IMR-90 (cell line): ENCODE measurements around the gene EFNA5. TPM values are rescaled to one million over a fixed set of nuclear protein-coding genes. Genes with fewer than 3 reads are reported as not detected.

ENCODE experiments used
- ATAC-seq: fragments of 200-7000 bp; cut with Tn5 transposase; 2 replicates; pipeline ENCODE4 v1.9.1; 2020; ENCODE audit warnings: low read depth, mild to moderate bottlenecking, moderate library complexity
- BruUV-seq: library from RNA; stranded (reverse); fragments of 400-500 nt; replicated peaks from 2 replicates; lab custom pipeline; 2021; lab: Mats Ljungman, UMichigan
- CTCF ChIA-PET: fragments of 300-600 bp; formaldehyde crosslinking; extraction: SDS; loops from one replicate; lab custom pipeline; 2021; ENCODE audit warnings: antibody characterized with exemption; lab: Yijun Ruan, JAX
- POLR2A ChIA-PET: fragments of 300-600 bp; sonication (Branson Sonifier 250); formaldehyde crosslinking; loops from one replicate; lab custom pipeline; 2022; ENCODE audit warnings: antibody characterized with exemption; ENCODE audit not compliant: unreplicated experiment; lab: Charles Lee
- DNase-seq: peaks from one replicate; pipeline ENCODE4 v3.0.0; 2013
- H2AFZ ChIP-seq: replicated peaks from 2 replicates; pipeline ENCODE3; 2013; ENCODE audit warnings: low read length, mild to moderate bottlenecking; ENCODE audit not compliant: poor library complexity
- H2AK5ac ChIP-seq: 2 replicates; pipeline ENCODE4 v1.6.1; 2013; ENCODE audit warnings: low read depth, low read length, inconsistent platforms
- H2AK9ac ChIP-seq: replicated peaks from 2 replicates; pipeline ENCODE3; 2013; ENCODE audit warnings: mild to moderate bottlenecking, low read depth, low read length, moderate library complexity; ENCODE audit not compliant: poor library complexity
- H2BK120ac ChIP-seq: 2 replicates; pipeline ENCODE4 v1.6.1; 2013; ENCODE audit warnings: low read depth, low read length, inconsistent platforms
- H2BK15ac ChIP-seq: 3 replicates; pipeline ENCODE4 v1.6.1; 2013; ENCODE audit warnings: low read depth, low read length, inconsistent platforms
- H2BK20ac ChIP-seq: 2 replicates; pipeline ENCODE4 v1.6.1; 2013; ENCODE audit warnings: low read depth, mild to moderate bottlenecking, inconsistent platforms, low read length, moderate library complexity
- H2BK5ac ChIP-seq: 2 replicates; pipeline ENCODE4 v1.6.1; 2013; ENCODE audit warnings: mild to moderate bottlenecking, low read depth, low read length, inconsistent platforms; ENCODE audit not compliant: poor library complexity, severe bottlenecking
- H3K14ac ChIP-seq: replicated peaks from 2 replicates; pipeline ENCODE4 v1.6.1; 2013; ENCODE audit warnings: low read depth, low read length, inconsistent platforms
- H3K18ac ChIP-seq: 2 replicates; pipeline ENCODE4 v1.6.1; 2013; ENCODE audit warnings: low read depth, low read length, control low read depth
- H3K23ac ChIP-seq: 2 replicates; pipeline ENCODE4 v1.6.1; 2013; ENCODE audit warnings: low read depth, low read length, inconsistent platforms
- H3K27ac ChIP-seq: 2 replicates; pipeline ENCODE4 v1.5.1; 2013; ENCODE audit warnings: mild to moderate bottlenecking, control low read depth, low read length; ENCODE audit not compliant: insufficient read depth
- H3K27me3 ChIP-seq: 2 replicates; pipeline ENCODE4 v1.6.1; 2013; ENCODE audit warnings: low read length; ENCODE audit not compliant: control insufficient read depth, insufficient read depth
- H3K36me3 ChIP-seq: 2 replicates; pipeline ENCODE4 v1.6.1; 2013; ENCODE audit warnings: low read length, mixed read lengths; ENCODE audit not compliant: control insufficient read depth, insufficient read depth
- H3K4ac ChIP-seq: 2 replicates; pipeline ENCODE4 v1.6.1; 2013; ENCODE audit warnings: low read depth, low read length, inconsistent platforms
- H3K4me1 ChIP-seq: 2 replicates; pipeline ENCODE4 v1.6.1; 2013; ENCODE audit warnings: low read length, mixed read lengths; ENCODE audit not compliant: control insufficient read depth, insufficient read depth
- H3K4me2 ChIP-seq: 2 replicates; pipeline ENCODE4 v1.6.1; 2013; ENCODE audit warnings: low read depth, mild to moderate bottlenecking, control low read depth, low read length, moderate library complexity
- H3K4me3 ChIP-seq: 2 replicates; pipeline ENCODE4 v1.5.1; 2013; ENCODE audit warnings: low read depth, mild to moderate bottlenecking, control low read depth, low read length, moderate library complexity; ENCODE audit not compliant: insufficient read depth
- H3K56ac ChIP-seq: 2 replicates; pipeline ENCODE4 v1.6.1; 2013; ENCODE audit warnings: low read length, inconsistent platforms; ENCODE audit not compliant: insufficient read depth; ENCODE audit errors: extremely low read depth
- H3K79me1 ChIP-seq, 2 experiments: 2 replicates each; pipeline ENCODE4 v1.6.1; 2013; ENCODE audit warnings: low read length in 2 of 2, inconsistent platforms in 1 of 2, low read depth in 1 of 2
- H3K9ac ChIP-seq: 2 replicates; pipeline ENCODE4 v1.6.1; 2013; ENCODE audit warnings: low read depth, low read length, control low read depth
- H3K9me1 ChIP-seq: 2 replicates; pipeline ENCODE4 v1.6.1; 2013; ENCODE audit warnings: low read length, inconsistent platforms; ENCODE audit not compliant: insufficient read depth
- H3K9me3 ChIP-seq: 2 replicates; pipeline ENCODE4 v1.6.1; 2013; ENCODE audit warnings: low read length; ENCODE audit not compliant: control insufficient read depth, insufficient read depth
- H4K20me1 ChIP-seq: 2 replicates; pipeline ENCODE4 v1.6.1; 2013; ENCODE audit warnings: low read length, inconsistent platforms; ENCODE audit not compliant: insufficient read depth
- H4K5ac ChIP-seq: 2 replicates; pipeline ENCODE4 v1.6.1; 2013; ENCODE audit warnings: mild to moderate bottlenecking, low read depth, low read length, control low read depth
- H4K8ac ChIP-seq, 2 experiments: 2 replicates each; pipeline ENCODE4 v1.6.1; 2013; ENCODE audit warnings: low read depth in 2 of 2, low read length in 2 of 2, control low read depth in 1 of 2, inconsistent platforms in 1 of 2
- H4K91ac ChIP-seq: 2 replicates; pipeline ENCODE4 v1.6.1; 2013; ENCODE audit warnings: low read depth, low read length, inconsistent platforms; ENCODE audit not compliant: insufficient read depth
- BHLHE40 ChIP-seq: fragments of 150-350 bp; IDR thresholded peaks from 2 replicates; pipeline ENCODE4 v1.6.1; 2016; ENCODE audit warnings: mild to moderate bottlenecking, low read depth, low read length
- ELK1 ChIP-seq: fragments of 150-350 bp; IDR thresholded peaks from 2 replicates; pipeline ENCODE4 v1.6.1; 2016; ENCODE audit warnings: low read depth, mild to moderate bottlenecking, low read length, moderate library complexity, borderline replicate concordance
- FOS ChIP-seq: fragments of 150-350 bp; IDR thresholded peaks from 2 replicates; pipeline ENCODE4 v1.6.1; 2016; ENCODE audit warnings: low read depth, low read length
- MAFK ChIP-seq: IDR thresholded peaks from 2 replicates; pipeline ENCODE4 v1.6.1; 2012; ENCODE audit warnings: low read depth, low read length, improper control_type of control experiment
- MAZ ChIP-seq: IDR thresholded peaks from 2 replicates; pipeline ENCODE4 v1.6.1; 2012; ENCODE audit warnings: low read depth, mild to moderate bottlenecking, low read length, improper control_type of control experiment, moderate library complexity, borderline replicate concordance
- MXI1 ChIP-seq: IDR thresholded peaks from 2 replicates; pipeline ENCODE4 v1.6.1; 2012; ENCODE audit warnings: low read depth, mild to moderate bottlenecking, low read length, moderate library complexity, borderline replicate concordance
- POLR2A ChIP-seq: IDR thresholded peaks from 2 replicates; pipeline ENCODE4 v1.6.1; 2012; ENCODE audit warnings: mild to moderate bottlenecking, low read depth, low read length
- RAD21 ChIP-seq: IDR thresholded peaks from 2 replicates; pipeline ENCODE4 v1.6.1; 2012; ENCODE audit warnings: low read length, improper control_type of control experiment
- RFX5 ChIP-seq: IDR thresholded peaks from 2 replicates; pipeline ENCODE4 v1.8.0; 2012; ENCODE audit warnings: low read depth, mild to moderate bottlenecking, low read length, moderate library complexity
- WGBS, 2 experiments: methylation state at CpG; one replicate each; pipeline versions ENCODE4 v1.1.5 to v1.1.7; 2013; ENCODE audit warnings: missing lambda C conversion rate in 2 of 2; ENCODE audit not compliant: insufficient read length in 1 of 2; ENCODE audit errors: extremely low coverage in 2 of 2; 5-methylcytosine and 5-hydroxymethylcytosine counted together
- dilution Hi-C: fragments of 300-500 bp; cut with HindIII; formaldehyde crosslinking; loops from one replicate; pipeline ENCODE4 v1.14.3; 2018; ENCODE audit warnings: low sequenced_read_pairs; ENCODE audit not compliant: unreplicated experiment
- in situ Hi-C: fragments of 300-500 bp; cut with MboI; formaldehyde crosslinking; loops from 3 replicates; pipeline ENCODE4 v1.14.3; 2019; ENCODE audit warnings: low sequenced_read_pairs, inconsistent platforms, mixed read lengths
- intact Hi-C: fragments of 100-400 bp; cut with micrococcal nuclease; formaldehyde crosslinking; loops from 2 replicates; pipeline ENCODE4 v1.10.0; 2022
- polyA plus RNA-seq, 3 experiments: library from polyadenylated mRNA; depleted of rRNA; stranded (reverse); fragments of >200 nt; gene quantifications; 2 replicates each; pipeline ENCODE4 v1.2.3, GENCODE V29; 2012; ENCODE audit warnings: low replicate concordance in 1 of 3
- total RNA-seq: library from RNA; depleted of rRNA; stranded (reverse); fragments of >200 nt; gene quantifications from 2 replicates; pipeline ENCODE4 v1.2.3, GENCODE V29; 2012

Gene EFNA5
- total and polyA plus RNA-seq, 2 of the 4 experiments (the other 2 are of a cell fraction), result 1.5 to 1.6 TPM

DNA sequence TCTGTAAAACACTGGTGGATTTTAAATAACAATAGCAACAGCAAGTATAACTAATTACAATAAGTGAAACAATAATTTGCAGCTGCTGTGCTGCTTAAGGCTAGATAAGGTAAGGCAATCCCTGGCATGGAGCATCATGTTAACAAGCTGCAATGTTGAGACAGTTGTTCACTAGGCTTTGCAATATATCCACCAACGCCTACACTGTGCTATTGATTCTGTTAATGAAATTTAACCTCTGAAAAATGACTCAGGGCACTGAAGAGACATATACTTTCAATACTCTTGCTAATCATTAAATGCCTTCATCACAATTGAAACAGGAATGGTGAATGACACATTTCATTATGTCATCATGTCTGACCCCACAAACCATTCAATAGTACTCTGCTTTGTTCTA lies 255.0 kb downstream of the EFNA5 start:
- no peaks in the 10 kb centered on the region for H3K79me1 ChIP-seq
- H2AFZ ChIP-seq, result no peak overlapping the region
- no peak overlapping the region for H4K5ac ChIP-seq
- BruUV-seq, result no TSS peak
- H3K4me1 ChIP-seq, result no peaks in the 10 kb centered on the region
- H3K23ac ChIP-seq, result no peak overlapping the region
- ATAC-seq (no peak), DNase-seq (no peak)
- no peak overlapping the region for H2BK120ac ChIP-seq
- H4K91ac ChIP-seq, result no peak overlapping the region
- H3K9me1 ChIP-seq, result no peaks in the 10 kb centered on the region
- in situ Hi-C loops, result no loop called here
- no peak overlapping the region for H3K27ac ChIP-seq
- dilution Hi-C loops, result no loop called here
- no peaks in the 10 kb centered on the region for H3K27me3 ChIP-seq
- H3K4me3 ChIP-seq, result no peak overlapping the region
- H2AK9ac ChIP-seq, result no peak overlapping the region
- no peak overlapping the region for H2BK20ac ChIP-seq
- no peak for TF ChIP-seq RFX5
- TF ChIP-seq RAD21, result no peak
- no peak for TF ChIP-seq MAZ
- no peak for TF ChIP-seq MXI1
- no peak for TF ChIP-seq BHLHE40
- no peak for TF ChIP-seq ELK1
- TF ChIP-seq POLR2A, result no peak
- no peak for TF ChIP-seq MAFK
- no peak for TF ChIP-seq FOS
- no peak overlapping the region for H3K18ac ChIP-seq
- H4K20me1 ChIP-seq, result no peaks in the 10 kb centered on the region
- H3K36me3 ChIP-seq, result no peaks in the 10 kb centered on the region
- no peak overlapping the region for H3K4ac ChIP-seq
- no peaks in the 10 kb centered on the region for H3K9me3 ChIP-seq
- H4K8ac ChIP-seq, result no peak overlapping the region
- intact Hi-C loops, result no loop called here
- H3K14ac ChIP-seq, result no peak overlapping the region
- ChIA-PET POLR2A (no interaction called here), CTCF (interaction anchor here (0.6 kb wide), 1 partner anchor 1138 kb away, joined by 3 read pairs; no protein-coding TSS in a partner anchor)
- H2BK15ac ChIP-seq, result no peak overlapping the region
- no peak overlapping the region for H3K4me2 ChIP-seq
- H3K9ac ChIP-seq, result no peak overlapping the region
- no CpG with 5 or more reads among the region's 1 CpG for WGBS, 2 experiments
- H2AK5ac ChIP-seq, result no peak overlapping the region
- H2BK5ac ChIP-seq, result no peak overlapping the region
- H3K56ac ChIP-seq, result no peak overlapping the region
